Measurements from ENCODE around the gene DDIT3.

DNA sequence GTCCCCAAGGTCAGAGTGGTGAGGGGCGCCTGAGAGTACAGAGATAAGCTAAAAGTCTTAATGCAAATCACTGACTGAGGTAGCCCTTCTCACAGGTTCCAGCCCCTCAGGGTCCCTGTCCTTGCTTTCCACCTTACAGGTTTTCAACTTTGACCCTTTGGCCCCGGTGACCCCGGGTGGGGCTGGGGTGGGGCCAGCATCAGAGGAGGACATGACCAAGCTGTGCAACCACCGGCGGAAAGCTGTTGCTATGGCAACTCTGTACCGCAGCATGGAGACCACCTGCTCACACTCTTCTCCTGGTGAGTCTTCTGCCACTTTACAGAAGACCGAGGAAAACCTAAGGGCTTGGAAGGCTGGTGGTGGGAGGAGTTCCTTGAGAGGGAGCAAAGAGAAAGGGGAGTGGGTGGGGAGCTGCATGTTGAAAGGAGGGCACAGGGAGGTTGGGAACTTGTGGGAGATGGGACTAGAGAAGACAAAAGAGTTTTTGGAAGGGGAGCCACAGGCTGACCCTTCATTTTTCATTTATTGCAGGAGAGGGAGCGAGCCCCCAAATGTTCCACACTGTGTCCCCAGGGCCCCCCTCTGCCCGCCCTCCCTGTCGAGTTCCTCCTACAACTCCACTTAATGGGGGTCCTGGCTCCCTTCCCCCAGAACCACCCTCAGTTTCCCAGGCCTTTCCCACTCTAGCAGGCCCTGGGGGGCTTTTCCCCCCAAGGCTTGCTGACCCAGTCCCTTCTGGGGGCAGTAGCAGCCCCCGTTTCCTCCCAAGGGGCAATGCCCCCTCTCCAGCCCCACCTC lies 4.7 kb upstream of the DDIT3 start:
- TF ChIP-seq POLR2AphosphoS5 (IDR thresholded peaks at IDR 0.05; ENCODE audit: low read depth, low read length) (no peak), POLR2A (IDR thresholded peaks at IDR 0.05; ENCODE audit: low read depth, low read length) (no peak), TAF1 (IDR thresholded peaks at IDR 0.05; ENCODE audit: borderline replicate concordance, low read depth, low read length) (no peak)

Data from GM12892 (cell line).